Neuron (in vitro differentiated cells): Measurements from ENCODE around the gene WSB2.
"Not testable (repeated sequence)": the region's sequence is repeated elsewhere in the genome, so short reads cannot be mapped to it uniquely, and the experiment has no call there.

Source experiments
- H2AFZ ChIP-seq: one replicate; pipeline ENCODE4 v1.6.1; 2013; ENCODE audit warnings: low read depth, mild to moderate bottlenecking, inconsistent platforms, low read length, moderate library complexity
- H3K27me3 ChIP-seq: one replicate; pipeline ENCODE4 v1.6.1; 2013; ENCODE audit warnings: low read length; ENCODE audit not compliant: insufficient read depth
- H3K36me3 ChIP-seq: one replicate; pipeline ENCODE4 v1.6.1; 2013; ENCODE audit warnings: low read length; ENCODE audit not compliant: insufficient read depth
- H3K4me1 ChIP-seq: one replicate; pipeline ENCODE4 v1.6.1; 2013; ENCODE audit warnings: low read length; ENCODE audit not compliant: insufficient read depth
- H3K4me3 ChIP-seq: 2 replicates; pipeline ENCODE4 v1.5.1; 2013; ENCODE audit warnings: mild to moderate bottlenecking, low read length, moderate library complexity
- H3K9me3 ChIP-seq: one replicate; pipeline ENCODE4 v1.6.1; 2013; ENCODE audit warnings: low read length

Gene WSB2

DNA sequence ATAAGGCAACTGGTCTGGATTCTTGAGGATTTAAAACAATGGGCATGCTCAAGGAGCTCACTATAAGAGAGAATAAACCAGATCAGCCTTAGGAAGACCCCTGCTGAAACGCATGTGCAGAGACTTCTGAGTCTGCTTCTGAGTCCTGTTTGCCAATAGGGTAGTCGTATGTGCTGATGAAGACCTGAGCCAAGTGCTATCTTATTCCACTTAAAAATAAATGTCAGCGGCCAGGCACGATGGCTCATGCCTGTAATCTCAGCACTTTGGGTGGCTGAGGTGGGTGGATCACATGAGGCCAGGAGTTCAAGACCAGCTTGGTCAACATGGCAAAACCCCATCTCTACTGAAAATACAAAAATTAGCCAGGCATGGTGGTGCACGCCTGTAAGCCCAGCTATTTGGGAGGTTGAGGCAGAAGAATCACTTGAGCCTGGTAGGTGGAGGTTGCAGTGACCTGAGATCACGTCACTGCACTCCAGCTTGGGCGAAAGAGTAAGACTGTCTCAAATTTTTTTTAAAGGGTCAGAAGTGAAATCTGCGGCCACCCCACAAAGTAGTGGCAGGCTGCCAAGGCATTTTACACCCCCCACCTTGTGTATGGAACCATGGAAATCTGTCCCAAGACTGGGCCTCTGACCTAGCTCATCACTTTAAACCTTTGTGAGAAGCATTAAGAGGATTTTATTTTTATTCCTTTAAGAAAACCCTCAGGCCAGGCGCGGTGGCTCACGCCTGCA is 24.1 kb downstream of the WSB2 start:
- no peak overlapping the region for H2AFZ ChIP-seq
- H3K27me3 ChIP-seq: no peaks in the 10 kb centered on the region
- H3K9me3 ChIP-seq: no peaks in the 10 kb centered on the region
- H3K36me3 ChIP-seq: peaks cover 81% of the 10 kb centered on the region
- H3K4me3 ChIP-seq: no peak overlapping the region
- no peaks in the 10 kb centered on the region for H3K4me1 ChIP-seq

DNA sequence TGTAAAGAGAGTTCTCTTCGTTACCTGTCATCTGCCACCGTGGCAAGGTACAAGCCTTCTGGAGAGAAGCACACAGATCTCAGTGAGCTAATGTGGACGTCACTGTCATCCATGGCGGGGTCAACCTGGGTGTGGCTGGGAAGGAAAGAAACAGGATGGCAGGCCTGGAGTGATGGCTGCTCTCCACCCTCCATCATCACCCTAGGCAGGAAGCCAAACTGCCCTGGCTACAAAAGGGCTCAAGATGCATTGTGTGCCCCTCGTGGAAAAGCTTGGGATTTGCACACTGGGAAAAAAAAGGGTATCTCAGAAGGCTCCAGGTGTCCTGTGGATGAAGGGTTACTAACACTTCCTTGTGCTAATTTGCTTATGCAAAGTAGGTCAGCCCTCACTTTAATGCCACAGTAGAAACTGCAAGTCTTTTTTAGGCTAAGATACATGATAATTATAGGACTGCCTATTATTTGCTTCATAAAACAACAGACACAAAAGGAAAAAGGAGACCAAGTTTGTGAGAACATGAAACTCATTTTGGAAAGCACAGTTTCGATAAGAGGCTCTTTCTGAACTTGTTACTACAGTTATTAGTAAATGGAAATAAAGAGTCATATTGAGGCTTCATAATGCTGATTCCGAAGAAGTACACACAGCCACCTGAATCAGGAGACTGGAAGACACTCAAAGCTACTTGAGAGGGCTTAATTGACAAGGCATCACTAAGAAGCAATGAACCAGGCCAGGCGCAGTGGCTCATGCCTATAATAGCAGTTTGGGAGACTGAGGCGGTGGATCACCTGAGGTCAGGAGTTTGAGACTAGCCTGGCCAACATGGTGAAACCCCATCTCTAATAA is 25.6 kb downstream of the WSB2 start:
- no peaks in the 10 kb centered on the region for H3K9me3 ChIP-seq
- H3K27me3 ChIP-seq: no peaks in the 10 kb centered on the region
- H3K36me3 ChIP-seq: peaks cover 80% of the 10 kb centered on the region
- no peak overlapping the region for H3K4me3 ChIP-seq
- no peaks in the 10 kb centered on the region for H3K4me1 ChIP-seq
- H2AFZ ChIP-seq: no peak overlapping the region

DNA sequence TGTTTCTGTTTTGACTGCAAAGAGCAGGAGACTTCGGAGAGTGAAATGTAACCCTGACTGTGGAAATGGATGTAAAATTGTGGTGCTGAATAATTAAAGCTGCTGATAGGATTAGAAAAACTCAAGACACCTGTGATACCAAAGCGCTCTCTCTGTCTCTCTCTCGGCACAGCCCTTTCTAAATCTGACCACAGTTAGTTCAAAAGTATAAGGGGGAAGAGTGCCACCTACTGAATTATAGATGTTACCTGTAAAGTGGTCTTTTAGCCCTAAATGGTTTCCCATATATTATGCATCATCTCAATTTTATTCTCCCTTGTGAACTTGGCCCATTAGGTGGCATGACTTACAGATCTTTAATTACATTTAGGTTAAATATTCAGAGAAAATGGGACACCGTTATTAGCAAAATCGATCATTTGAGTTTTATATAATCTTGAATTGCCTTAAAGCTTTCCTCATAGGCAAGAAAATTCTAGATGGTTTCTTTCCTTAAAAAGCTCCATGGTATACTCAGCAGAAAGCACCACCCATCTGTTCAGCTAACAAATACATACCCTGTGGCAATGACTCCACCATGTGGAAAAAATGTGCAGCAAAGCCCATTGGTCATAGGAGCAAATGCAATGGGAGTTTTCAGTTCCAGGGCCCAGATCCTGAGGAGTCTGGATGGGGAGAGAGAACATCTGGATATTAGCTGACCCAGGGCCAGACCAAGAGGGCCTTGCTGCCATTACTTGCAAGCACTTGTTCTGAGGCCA is 26.4 kb downstream of the WSB2 start:
- Histone ChIP-seq H3K9me3 (no peaks in the 10 kb centered on the region), H2AFZ (no peak overlapping the region), H3K36me3 (peaks cover 84% of the 10 kb centered on the region), H3K27me3 (no peaks in the 10 kb centered on the region), H3K4me3 (no peak overlapping the region), H3K4me1 (no peaks in the 10 kb centered on the region)

DNA sequence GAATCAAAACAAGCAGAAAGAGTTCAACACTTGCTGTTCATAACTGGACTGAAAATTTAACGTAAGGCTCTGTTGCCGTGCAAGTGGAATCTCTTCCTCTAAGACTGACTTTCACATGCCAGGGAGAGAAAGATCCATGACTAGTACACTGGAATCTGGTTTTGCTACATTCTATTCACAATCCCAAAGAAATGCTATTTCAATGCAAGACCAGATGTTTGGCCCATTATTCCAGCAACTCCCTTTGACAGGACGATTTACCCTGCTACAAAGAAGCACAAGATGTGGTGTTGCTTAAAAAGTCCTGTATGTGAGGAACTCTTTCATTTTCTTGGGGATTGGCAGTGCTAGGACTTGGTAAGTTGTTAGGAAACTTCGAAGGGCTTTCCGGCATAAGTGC is 27.1 kb downstream of the WSB2 start:
- peaks cover 84% of the 10 kb centered on the region for H3K36me3 ChIP-seq
- no peak overlapping the region for H3K4me3 ChIP-seq
- no peak overlapping the region for H2AFZ ChIP-seq
- no peaks in the 10 kb centered on the region for H3K9me3 ChIP-seq
- no peaks in the 10 kb centered on the region for H3K27me3 ChIP-seq
- no peaks in the 10 kb centered on the region for H3K4me1 ChIP-seq

DNA sequence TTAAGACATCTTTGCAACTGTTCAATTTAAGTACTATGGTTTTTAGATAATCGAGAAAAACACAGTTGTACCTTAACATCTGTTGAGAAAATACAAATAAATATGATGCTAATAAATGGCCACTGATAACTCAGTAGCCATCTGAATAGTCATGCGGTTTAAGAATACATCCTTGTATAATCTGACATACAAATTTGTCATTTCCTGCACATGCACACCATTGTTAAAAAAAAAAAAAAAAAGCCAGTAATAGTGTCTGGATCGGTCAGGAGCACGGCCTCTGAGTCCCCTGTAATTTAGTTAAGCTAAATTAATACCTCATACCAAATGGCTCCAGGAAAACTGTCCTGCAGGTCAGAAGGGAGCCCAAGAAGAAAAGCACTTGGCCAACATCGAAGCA is 27.7 kb downstream of the WSB2 start:
- H3K4me3 ChIP-seq: no peak overlapping the region
- no peaks in the 10 kb centered on the region for H3K4me1 ChIP-seq
- H3K9me3 ChIP-seq: no peaks in the 10 kb centered on the region
- H2AFZ ChIP-seq: no peak overlapping the region
- no peaks in the 10 kb centered on the region for H3K27me3 ChIP-seq
- H3K36me3 ChIP-seq: peaks cover 84% of the 10 kb centered on the region

DNA sequence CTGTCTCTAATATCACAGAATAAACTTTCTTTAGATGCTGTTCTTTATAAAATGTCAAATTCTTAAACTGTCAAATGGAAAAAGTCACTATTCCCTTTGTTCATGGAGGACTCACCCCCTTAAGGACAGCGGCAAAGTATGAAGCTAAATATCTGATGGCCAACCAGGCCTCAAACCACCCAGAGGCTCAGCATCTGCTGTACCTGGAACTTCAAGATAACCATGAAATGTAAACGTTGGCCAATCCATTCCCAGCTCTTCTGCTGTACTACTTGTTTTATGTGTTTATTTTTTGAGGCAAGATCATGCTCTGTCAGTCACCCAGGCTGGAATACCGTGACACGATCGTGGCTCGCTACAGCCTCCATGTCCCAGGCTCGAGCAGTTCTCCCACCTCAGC is 28.8 kb downstream of the WSB2 start:
- peaks cover 87% of the 10 kb centered on the region for H3K36me3 ChIP-seq
- no peaks in the 10 kb centered on the region for H3K4me1 ChIP-seq
- no peak overlapping the region for H3K4me3 ChIP-seq
- no peaks in the 10 kb centered on the region for H3K27me3 ChIP-seq
- no peaks in the 10 kb centered on the region for H3K9me3 ChIP-seq
- no peak overlapping the region for H2AFZ ChIP-seq

DNA sequence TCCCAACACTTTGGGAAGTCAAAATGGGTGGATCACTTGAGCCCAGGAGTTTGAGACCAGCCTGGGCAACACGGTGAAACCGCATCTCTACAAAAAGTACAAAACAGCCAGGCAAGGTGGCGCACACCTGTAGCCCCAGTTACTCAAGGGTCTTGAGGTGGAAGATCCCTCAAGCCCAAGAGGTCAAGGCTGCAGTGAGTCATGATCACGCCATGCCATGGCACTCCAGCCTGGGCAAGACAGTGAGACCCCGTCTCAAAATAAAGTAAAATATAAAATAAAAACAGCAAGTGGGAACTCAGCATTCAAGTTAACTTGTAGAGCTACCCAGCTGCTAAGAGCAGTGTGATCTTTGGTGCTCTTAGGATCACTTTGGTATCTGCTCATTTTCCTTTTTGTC is 31.8 kb downstream of the WSB2 start:
- no peak overlapping the region for H2AFZ ChIP-seq
- H3K4me1 ChIP-seq: no peaks in the 10 kb centered on the region
- H3K4me3 ChIP-seq: no peak overlapping the region
- no peaks in the 10 kb centered on the region for H3K9me3 ChIP-seq
- H3K27me3 ChIP-seq: no peaks in the 10 kb centered on the region
- H3K36me3 ChIP-seq: peaks cover 84% of the 10 kb centered on the region

DNA sequence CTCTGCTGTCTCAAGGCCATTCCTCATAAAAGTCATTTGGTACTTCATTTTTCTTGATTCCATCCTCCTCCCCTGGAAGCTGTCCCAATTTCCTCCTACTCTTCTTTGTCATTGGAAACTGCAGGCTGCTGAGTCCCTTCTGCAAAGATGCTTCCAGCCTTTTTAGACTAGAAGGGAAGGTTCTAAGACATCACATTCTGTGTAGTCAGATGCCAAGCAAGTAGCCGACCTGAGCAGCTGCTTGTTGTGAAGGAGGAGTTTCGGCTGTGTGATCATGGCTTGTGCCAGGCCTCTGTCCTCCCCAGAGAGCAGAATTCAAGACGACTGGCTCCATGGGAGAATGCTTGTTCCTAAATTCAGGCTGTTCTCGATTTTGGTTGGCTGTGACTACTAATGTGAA is 35.8 kb downstream of the WSB2 start:
- Histone ChIP-seq H3K4me3 (no peak overlapping the region), H3K9me3 (no peaks in the 10 kb centered on the region), H3K4me1 (no peaks in the 10 kb centered on the region), H3K27me3 (no peaks in the 10 kb centered on the region), H2AFZ (no peak overlapping the region), H3K36me3 (peaks cover 79% of the 10 kb centered on the region)

DNA sequence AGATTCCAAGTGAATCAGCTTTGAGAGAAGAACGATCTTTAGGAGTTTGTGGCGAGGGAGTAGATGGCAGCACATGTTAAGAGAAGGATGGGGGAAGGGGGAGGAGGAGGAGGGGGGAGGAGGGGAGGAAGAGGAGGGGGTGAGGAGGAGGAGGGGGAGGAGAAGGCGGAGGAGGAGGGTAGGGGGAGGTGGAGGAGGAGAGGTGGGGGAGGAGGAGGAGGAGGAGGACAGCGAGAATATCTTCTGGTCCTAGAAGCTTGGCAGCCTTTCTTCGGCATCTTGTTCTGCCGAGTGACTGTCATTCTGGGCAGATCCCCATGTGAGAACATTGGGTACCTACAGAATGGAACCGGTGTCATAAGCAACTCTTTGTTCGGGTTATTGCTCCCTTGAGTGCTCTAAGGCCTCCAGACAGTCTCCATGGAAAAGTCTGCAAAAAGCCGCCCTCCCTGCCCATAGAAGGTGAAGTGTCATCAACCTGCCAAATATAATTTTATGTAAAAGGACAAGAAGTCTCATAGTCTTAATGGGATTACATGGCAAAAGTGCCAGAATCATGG is 37.6 kb downstream of the WSB2 start:
- Histone ChIP-seq H3K36me3 (peaks cover 77% of the 10 kb centered on the region), H2AFZ (no peak overlapping the region), H3K4me1 (no peaks in the 10 kb centered on the region), H3K4me3 (no peak overlapping the region), H3K9me3 (no peaks in the 10 kb centered on the region), H3K27me3 (no peaks in the 10 kb centered on the region)

DNA sequence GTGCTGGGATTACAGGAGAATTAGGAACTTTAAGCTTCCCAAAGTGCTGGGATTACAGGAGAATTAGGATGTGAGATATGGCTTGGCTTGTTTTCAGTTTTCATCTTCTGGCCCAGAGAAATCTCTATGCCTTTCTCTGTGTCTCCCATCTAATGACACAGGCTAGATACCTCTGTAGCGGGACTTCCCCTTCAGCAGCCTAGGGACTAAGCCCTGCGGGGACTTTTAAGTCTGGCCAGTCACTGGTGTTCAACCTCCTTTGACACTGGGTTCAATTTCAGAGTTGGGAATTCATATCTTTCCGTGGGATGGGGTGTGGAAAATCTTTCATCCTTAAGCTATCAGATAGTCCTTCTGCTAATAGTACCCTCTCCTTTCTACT is 38.3 kb downstream of the WSB2 start:
- no peak overlapping the region for H3K4me3 ChIP-seq
- peaks cover 71% of the 10 kb centered on the region for H3K36me3 ChIP-seq
- H3K4me1 ChIP-seq: peaks cover 3% of the 10 kb centered on the region
- H3K27me3 ChIP-seq: no peaks in the 10 kb centered on the region
- H2AFZ ChIP-seq: no peak overlapping the region
- no peaks in the 10 kb centered on the region for H3K9me3 ChIP-seq

DNA sequence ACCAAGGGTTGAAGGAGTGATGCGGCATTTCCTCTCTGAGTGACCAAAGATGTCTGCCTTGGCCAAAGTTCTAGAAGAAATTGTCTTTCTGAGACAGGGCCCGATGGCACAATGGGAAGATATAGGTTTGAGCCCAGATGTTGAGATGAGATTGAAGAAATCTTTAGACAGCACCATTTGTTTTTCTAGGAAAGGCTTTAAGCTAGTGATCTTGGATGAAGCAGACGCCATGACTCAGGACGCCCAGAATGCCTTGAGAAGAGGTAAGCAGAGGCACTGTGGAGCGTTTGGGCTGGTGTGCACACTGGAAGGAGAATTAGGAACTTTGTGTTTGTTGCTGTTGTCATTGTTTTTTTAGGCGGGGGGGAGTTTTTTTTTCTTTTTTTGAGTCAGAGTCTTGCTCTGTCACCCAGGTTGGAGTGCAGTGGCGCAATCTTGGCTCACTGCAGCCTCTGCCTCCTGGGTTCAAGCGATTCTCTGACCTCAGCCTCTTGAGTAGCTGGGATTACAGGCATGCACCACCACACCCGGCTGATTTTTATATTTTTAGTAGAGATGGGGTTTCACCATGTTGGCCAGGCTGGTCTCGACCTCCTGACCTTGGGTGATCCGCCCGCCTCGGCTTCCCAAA is 38.8 kb downstream of the WSB2 start:
- H3K27me3 ChIP-seq, H3K4me3 ChIP-seq, H3K4me1 ChIP-seq, H3K9me3 ChIP-seq, H2AFZ ChIP-seq: not testable (repeated sequence)
- peaks cover 67% of the 10 kb centered on the region for H3K36me3 ChIP-seq

DNA sequence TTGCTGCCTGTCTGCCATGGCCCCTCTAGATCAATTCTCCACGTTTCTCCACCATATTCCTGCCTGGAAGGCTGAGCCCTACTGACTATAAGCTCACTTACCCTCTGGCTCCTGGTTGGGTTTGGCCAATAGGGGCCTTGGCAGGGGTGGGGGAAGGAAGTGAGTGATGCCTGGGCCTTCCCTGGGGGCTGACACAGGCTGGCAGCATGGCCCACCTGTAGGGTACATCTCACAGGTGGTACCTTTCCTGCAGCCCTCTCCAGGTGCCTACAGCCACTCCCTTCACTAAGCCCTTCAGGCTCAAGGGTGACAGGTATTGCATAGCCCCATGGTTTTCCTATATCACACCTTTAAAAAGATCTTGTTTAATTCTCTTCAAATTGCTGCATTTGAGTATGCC is 40.9 kb downstream of the WSB2 start:
- Histone ChIP-seq H2AFZ (no peak overlapping the region), H3K9me3 (no peaks in the 10 kb centered on the region), H3K27me3 (no peaks in the 10 kb centered on the region), H3K4me1 (peaks cover 16% of the 10 kb centered on the region), H3K4me3 (no peak overlapping the region), H3K36me3 (peaks cover 47% of the 10 kb centered on the region)
